Kasumi-1 (cell line): ENCODE data around the gene MPRIP.
"Not testable (repeated sequence)": the region's sequence is repeated elsewhere in the genome, so short reads cannot be mapped to it uniquely, and the experiment has no call there.

Experiments used
- DNase-seq, 2 experiments: peaks; one replicate each; lab custom pipeline; 2025; lab: John Stamatoyannopoulos, UW

The MPRIP gene

GRCh38 chr17:17011043-17011907 is 31.0 kb upstream of the MPRIP start:
- DNase-seq = not testable (repeated sequence)

- DNase-seq = not testable (repeated sequence)
These were observed 28.2 kb upstream of the MPRIP start for GRCh38 chr17:17013828-17014747.

GRCh38 chr17:17014748-17015124 is 27.5 kb upstream of the MPRIP start:
- not testable (repeated sequence) for DNase-seq

- no peak for DNase-seq
These were observed 27.0 kb upstream of the MPRIP start for GRCh38 chr17:17015230-17015629.

DNA sequence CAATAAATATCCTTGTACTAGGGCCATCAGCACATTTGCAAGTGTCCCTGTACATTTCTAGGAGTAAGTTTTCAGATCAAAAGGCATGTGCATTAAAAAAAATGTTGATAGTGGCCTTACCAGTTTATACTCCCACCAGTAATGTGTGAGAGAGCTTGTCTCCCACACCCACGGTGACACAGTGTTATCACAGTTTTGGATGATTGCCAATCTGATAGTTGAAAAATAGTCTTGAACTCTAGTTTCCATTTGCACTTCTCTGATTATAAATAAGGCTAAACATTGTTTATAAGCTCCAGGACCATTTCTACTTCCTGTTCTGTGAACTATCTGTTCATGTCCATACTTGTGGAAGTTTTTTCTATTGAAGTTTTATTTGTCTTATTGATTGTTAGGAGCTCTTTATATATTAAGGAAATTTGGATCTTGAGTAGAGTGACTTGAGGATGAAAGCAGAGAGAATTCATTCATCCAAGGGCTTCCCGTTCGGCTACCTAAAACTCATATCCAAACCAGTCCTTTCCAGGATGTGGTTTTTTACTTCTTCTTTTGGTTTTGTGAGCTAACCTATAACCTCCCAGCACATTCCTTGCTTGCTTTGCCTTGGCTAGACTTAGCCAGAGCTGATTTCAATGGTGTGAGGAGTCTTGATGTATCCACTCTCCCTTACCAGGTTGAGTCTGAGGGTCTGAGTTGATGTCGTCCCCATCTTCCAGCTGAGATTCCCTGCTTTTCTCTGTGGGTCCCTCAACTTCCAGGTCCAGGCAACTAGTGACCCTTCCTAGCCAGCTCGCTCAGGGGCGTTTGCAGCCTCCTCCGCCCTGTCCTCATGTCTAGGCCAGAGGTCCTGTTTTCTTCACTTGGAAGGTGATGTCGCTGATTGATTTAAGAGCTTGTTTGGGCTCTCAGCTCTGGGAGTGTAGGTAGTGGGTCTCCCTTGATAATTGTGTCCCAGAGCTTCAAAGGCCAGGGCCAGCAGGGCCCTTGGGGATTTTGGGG is 25.8 kb upstream of the MPRIP start:
- peak in 1 of 2 experiments; percentile 18 for DNase-seq

DNA sequence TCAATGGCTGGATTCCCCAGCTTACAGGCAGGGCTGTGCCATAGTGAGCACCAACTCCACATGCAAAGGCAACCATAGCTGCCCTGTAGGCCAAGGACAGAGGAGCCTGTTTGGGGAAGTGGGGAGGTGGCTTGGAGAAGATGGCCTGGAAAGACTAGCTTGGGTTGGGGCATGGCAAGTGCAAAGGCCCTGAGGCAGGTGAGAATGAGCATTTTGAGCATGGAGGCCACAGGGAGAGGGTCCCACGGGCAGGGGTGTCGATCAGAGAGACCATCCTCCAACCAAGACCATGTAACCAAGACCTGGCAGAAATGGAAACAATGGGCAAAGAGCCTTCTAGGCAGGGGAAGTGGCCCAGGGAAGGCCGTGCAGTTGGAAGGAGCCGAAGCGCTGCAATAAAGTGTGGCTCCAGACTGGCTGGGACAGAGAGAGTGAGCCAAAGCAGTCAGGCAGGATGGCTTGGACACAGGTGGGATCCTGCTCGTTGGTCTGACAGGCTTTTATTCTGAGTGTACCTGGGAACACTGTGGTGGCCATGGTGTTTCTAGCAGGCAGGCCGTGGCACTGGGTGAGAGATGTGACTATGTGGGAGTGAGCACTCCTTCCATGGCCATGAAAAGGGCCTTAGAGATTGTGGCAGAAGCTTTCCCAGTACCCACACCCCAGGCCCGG is 24.8 kb upstream of the MPRIP start:
- DNase-seq = no peak

DNA sequence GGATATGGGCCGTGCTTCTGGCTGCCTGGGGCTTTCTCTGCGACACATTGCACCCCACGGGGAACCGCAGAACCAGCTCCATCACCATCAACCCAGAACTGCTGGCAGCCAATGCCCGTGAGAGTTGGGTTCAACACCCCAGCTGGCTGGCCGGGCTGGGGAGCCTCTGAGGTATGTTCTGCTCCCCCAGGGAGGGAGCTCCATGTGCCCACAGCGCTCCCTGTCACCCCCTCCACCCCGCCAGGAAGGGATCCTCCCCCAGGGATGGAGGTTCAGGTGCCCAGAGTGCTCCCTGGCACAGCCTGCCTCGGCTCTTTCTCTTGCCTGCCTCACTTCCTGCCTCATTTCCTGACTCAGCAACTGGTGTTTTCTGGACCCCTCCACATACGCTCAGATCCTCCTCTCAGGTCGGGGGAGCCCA is 24.2 kb upstream of the MPRIP start:
- no peak for DNase-seq

DNA sequence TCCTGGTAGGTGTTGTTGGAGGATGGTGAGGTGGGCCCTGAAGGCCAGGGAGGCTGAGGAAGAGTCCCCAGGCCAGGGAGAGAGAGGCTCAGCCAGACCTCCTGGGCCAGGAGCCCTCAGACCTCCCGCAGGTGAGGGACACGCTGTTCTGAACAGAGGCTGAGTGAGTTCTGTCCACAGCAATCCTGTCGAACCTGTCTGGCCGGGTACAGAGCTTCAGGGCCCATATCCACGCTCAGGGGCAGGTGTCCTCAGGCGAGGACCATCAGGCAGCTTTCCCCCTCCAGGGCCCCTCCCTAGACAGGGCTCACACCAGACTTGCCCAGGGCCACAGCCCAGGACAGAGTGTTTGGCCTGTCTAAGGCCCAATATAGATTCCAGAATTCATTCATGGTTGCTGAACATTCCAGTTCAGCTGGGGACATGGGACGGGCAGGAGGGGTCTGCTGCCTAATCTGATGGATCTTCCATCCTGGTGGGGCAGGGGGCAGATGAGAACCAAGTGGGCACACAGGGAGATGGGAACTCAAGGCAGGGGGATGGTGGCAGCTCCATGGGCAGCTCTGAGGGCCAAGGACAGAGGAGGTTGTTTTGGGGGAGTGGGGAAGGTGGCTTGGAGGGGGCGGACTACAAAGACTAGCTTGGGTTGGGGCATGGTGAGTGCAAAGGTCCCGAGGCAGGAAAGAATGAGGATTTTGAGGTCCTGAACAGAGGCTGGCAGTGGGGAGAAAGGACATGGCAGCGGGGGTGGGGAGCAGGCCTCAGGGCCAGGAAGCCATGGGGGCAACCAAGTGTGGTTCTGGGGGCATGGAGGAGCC is 23.4 kb upstream of the MPRIP start:
- DNase-seq = no peak

DNA sequence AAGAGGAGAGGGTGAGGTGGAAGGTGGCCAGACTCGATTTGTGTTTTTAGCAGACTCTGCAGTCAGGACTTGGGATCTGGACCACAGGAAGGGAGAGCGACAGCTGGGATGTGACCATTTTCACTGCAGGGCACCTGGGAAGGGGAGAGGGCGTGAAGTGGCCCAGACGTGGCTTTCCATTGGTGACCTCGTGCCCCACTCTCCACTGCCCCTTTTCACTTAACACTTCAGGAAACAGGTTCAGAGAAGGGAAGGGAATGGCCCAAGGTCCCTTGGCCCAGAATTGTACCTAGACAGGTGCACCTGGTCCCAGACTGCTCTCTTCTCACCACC is 22.9 kb upstream of the MPRIP start:
- no peak for DNase-seq

DNA sequence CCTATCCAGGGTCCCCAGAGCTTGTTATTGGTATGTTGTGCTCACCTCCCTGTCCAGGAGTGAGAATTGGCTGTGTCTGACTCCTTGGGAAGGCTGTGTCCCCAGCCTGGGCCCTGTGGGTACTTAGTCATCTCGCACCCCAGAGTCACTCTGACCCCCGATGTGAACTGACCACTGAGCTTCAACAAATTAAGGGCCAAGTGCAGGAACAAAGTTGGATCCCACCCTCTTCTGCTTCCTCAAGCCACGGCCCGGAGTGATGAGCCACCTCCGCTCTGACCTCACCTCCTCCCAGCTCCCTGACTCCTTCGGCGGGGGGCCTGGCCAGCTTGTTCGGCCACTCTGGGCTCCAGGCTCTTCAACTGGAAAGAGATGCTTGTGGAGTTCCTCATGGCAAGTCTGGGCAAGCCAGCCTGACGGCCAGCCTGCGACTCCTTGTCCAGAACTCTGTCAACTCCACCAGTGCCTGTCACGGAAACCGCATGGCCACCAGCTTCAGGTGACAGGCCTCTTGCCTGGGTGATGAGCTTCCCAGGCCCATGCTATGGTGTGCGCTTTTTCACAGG is 22.3 kb upstream of the MPRIP start:
- no peak for DNase-seq

- no peak for DNase-seq
These were observed 21.4 kb upstream of the MPRIP start for GRCh38 chr17:17020821-17021193.

DNA sequence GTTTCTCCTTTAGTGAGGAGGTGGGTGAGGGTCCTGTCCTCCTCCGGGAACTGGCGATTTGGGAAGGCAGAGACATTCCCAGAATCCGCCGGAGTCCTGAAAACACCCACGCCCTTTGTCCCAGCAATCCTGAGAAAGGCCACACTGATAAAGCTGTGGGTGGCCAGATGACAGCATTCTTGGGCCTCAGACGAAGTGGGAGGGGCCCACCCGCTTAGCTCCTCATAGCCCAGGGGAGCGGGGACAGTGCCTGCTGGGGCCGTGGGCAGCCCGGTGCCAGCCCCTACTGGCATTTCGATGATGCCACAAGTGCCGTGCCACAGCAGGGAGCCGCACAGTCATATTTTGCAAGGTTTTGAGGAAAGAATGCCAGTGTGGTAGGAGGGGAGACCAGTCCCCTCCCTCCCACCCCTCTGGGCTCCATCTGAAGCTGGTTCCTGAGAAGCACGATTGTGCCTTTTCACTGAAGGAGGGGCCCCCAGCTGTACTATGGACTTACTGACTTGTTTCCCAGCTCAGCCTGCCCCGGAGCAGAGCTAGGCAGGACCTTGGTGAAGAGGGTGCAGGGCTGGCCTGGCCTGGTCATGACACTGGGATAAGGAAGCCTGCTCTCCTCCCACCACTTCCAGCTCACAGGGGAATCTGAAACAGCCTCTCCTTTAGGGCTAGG is 20.9 kb upstream of the MPRIP start:
- no peak for DNase-seq

DNA sequence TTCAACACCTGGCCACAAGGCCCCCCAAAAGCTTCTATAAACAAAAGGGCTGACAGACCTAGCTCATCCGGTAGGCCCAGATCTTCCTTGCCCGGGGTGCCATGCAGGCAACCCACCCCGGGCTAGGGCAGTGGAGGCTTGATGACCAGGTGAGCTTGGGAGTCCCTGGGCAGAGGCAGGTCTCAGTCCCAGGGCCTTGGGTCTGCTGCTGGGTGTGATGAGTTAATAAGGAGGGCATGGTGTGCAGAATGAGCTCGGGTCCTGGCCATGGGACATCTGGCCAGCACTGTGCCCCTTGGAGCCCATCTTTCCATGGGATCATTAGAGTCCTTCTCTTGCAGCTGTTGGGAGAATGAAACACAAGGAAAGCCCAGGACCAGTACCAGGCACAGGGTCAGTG is 20.2 kb upstream of the MPRIP start:
- DNase-seq = no peak

GRCh38 chr17:17022456-17022855 is 19.8 kb upstream of the MPRIP start:
- DNase-seq = no peak

GRCh38 chr17:17024778-17025300 is 17.4 kb upstream of the MPRIP start:
- DNase-seq = no peak

DNA sequence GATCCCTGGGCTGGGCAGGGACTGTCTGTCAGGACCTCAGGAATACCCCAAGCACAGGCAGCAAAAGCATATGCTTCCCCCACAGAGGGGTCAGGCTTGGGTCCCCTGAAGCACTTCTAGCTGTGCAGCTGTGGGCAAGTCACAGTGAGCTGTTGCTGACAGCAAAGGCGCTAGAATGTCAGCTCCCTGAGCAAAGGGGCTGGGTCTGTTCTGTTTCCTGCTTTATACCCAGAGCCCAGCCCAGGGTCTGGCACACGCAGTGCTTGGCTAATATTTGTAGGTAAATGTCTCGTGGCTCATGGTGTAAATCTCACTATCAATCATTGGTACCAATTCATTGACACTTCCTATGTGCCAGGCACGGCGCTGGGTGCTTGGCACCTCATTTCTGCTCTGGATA is 16.6 kb upstream of the MPRIP start:
- DNase-seq = no peak

DNA sequence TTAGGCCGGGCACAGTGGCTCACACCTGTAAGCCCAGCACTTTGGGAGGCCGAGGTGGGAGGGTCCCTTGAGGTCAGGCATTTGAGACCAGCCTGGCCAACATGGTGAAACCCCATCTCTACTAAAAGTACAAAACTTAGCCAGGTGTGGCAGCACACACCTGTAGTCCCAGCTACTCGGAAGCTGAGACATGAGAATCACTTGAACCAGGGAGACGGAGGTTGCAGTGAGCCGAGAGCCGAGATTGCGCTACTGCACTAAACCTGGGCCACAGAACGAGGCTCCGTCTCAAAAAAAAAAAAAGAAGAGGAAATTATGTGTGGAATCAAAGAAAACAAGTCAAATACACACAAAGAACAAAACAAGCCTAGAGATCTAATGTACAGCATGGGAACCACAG is 16.1 kb upstream of the MPRIP start:
- no peak for DNase-seq

DNA sequence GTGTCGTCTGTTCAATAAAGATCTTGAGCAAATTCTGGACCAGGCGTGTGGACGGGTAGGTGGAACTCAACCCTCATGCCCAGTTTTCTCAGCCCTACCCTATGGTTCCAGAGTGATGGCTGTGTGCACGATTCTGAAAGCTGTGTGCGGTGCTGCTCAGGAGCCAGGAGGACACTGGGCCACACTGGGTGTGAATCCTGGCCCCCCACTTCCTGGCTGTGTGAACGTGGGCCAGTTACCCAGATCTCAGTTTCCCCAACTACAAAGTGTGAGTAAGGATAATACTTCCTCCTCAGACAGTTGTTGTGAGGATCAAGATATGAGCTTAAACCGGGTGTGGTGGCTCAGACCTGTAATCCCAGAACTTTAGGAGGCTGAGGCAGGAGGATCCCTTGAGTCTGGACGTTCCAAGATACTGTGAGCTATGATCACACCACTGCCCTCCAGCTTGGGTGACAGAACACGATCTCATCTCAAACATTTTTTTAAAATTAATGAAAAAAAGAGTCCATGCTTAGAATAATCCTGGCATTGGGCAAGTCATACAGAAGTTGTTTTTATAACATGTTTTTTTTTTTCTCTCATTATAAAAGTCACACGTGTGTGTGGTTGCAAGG is 14.7 kb upstream of the MPRIP start:
- no peak for DNase-seq
